ENCODE results near the gene MAP2K3. TPM values are rescaled to one million over a fixed set of nuclear protein-coding genes. Genes with fewer than 3 reads are reported as not detected.

MAP2K3 gene
- total RNA-seq, 2 donors from 2014 or later: 66.6 to 81.1 TPM

DNA sequence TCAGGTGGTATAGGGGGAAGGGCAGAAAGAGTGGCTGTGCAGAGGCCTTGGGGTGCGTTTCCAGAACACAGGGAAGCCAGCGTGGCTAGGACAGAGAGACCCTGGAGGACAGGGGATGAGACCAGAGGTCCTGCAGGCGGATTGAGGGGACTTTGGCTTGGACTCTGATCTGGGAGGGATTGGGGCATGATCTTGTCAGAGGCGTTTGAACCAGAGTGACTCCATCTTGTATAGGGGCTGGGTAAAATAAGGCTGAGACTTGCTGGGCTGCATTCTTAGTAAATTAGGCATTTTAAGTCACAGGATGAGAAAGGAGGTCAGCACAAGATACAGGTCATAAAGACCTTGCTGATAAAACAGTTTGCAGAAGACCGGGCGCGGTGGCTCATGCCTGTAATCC lies 25.9 kb upstream of the MAP2K3 start:
- H3K27me3 ChIP-seq (replicated peaks; ENCODE audit: insufficient read depth): no peaks in the 10 kb centered on the region
- H3K27ac ChIP-seq: no peak overlapping the region
- TF ChIP-seq, protein P1, sequence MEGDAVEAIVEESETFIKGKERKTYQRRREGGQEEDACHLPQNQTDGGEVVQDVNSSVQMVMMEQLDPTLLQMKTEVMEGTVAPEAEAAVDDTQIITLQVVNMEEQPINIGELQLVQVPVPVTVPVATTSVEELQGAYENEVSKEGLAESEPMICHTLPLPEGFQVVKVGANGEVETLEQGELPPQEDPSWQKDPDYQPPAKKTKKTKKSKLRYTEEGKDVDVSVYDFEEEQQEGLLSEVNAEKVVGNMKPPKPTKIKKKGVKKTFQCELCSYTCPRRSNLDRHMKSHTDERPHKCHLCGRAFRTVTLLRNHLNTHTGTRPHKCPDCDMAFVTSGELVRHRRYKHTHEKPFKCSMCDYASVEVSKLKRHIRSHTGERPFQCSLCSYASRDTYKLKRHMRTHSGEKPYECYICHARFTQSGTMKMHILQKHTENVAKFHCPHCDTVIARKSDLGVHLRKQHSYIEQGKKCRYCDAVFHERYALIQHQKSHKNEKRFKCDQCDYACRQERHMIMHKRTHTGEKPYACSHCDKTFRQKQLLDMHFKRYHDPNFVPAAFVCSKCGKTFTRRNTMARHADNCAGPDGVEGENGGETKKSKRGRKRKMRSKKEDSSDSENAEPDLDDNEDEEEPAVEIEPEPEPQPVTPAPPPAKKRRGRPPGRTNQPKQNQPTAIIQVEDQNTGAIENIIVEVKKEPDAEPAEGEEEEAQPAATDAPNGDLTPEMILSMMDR (IDR thresholded peaks at IDR 0.05): no peak
- H3K4me1 ChIP-seq (ENCODE audit: control insufficient read depth in 1 of 2, low read depth in 2 of 2): peaks cover 7 to 18% of the 10 kb centered on the region in 2 donors
- no peak overlapping the region for H3K4me3 ChIP-seq
- no peaks in the 10 kb centered on the region for H3K9me3 ChIP-seq
- no peaks in the 10 kb centered on the region for H3K36me3 ChIP-seq
- no peak for DNase-seq (ENCODE audit: low spot score)
- ATAC-seq (ENCODE audit: insufficient number of reproducible peaks, low FRiP score, low read depth): no peak

DNA sequence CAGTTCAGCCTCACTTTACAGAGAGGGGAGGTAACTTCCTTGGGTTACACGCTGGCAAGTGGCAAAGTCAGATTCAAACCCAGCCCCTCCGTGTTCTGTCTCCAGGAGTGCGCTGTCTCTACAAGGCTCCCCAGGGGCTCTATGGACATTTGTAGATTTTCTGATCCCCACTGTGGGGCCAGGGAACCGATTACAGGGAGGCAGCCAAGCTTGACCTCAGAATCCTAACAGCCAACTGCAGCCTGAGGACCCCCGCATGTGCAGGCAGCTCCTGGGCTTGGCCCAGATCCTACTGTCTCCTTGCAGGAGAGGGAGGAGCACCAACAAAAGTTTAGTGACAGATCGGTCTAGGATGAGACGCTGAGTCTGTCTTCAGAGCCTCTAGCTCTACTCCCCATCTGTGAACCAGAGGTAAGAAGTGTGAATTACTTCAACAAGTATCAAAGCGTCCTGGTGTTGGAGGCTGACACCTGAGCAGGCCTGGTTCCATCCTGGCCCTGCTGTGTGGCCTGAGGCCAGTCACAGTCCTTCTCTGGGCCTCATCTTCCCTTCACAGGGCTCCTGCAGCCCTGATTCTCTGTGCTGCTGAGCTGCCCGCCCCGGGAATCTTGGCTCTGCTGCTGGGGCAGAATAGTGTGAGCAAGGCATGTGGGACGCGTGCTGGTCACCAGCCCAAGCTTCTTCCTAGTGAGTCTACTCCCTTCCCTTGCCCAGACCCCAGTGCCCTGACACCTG lies 22.1 kb upstream of the MAP2K3 start:
- TF ChIP-seq, protein P1 (IDR thresholded peaks at IDR 0.05): no peak
- H3K4me1 ChIP-seq (ENCODE audit: control insufficient read depth in 1 of 2, low read depth in 2 of 2): peaks cover 4 to 14% of the 10 kb centered on the region in 2 donors
- no peaks in the 10 kb centered on the region for H3K9me3 ChIP-seq
- no peak overlapping the region for H3K27ac ChIP-seq
- no peak for DNase-seq (ENCODE audit: low spot score)
- no peak overlapping the region for H3K4me3 ChIP-seq
- no peaks in the 10 kb centered on the region for H3K36me3 ChIP-seq
- no peaks in the 10 kb centered on the region for H3K27me3 ChIP-seq (replicated peaks; ENCODE audit: insufficient read depth)
- ATAC-seq (ENCODE audit: insufficient number of reproducible peaks, low FRiP score, low read depth): no peak

DNA sequence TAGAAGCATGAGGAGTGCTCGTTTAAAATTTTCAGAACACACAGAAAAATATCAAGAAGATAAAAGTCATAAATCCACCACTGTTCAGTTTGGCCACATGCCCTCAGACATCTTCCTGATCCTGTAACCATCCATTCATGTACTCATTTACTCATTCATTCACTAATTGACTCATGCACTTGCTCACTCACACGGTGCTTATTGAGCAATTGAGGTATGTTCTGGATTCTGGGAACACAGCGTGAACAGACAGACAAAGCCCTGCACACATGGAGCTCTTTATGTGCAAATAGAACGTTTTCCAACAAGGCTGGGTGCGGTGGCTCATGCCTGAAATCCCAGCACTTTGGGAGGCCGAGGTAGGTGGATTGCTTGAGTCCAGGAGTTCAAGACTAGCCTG lies 21.1 kb upstream of the MAP2K3 start:
- DNase-seq (ENCODE audit: low spot score) (no peak), ATAC-seq (ENCODE audit: insufficient number of reproducible peaks, low FRiP score, low read depth) (no peak)
- Histone ChIP-seq H3K4me1 (ENCODE audit: control insufficient read depth in 1 of 2, low read depth in 2 of 2) (peaks cover 4 to 14% of the 10 kb centered on the region in 2 donors), H3K27me3 (replicated peaks; ENCODE audit: insufficient read depth) (no peaks in the 10 kb centered on the region), H3K9me3 (no peaks in the 10 kb centered on the region), H3K36me3 (no peaks in the 10 kb centered on the region), H3K4me3 (no peak overlapping the region), H3K27ac (no peak overlapping the region)
- TF ChIP-seq, protein P1 (IDR thresholded peaks at IDR 0.05): no peak

DNA sequence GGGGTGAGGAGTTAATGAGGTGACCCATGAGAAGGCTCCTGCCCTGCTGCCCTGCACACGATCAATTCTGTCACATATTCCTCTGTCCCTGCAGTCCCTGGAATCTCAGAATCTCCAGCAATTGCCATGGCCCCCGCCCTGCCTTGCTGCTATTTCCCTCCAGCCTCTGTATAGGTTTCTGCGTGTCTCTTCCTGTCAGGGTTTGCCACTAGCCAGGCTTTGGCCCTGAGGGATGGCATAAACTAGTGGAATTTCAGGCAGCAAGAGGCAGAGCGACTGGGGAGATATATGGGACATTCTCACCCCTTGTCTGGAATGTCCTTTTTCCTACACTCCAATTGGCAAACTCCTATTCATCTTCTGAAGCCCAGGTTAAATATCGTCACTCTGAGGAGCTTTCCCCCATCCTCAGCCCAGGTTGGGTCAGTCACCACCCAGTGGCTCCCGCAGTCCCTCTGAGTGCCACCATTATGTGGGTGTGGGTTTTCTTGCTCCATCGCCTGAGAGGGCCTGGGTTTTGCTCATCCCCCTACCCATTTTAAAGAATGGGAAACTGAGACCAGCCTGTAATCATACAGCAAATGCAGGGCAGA lies 15.8 kb upstream of the MAP2K3 start:
- TF ChIP-seq, protein P1 (IDR thresholded peaks at IDR 0.05): no peak
- no peak overlapping the region for H3K27ac ChIP-seq
- no peak for ATAC-seq (ENCODE audit: insufficient number of reproducible peaks, low FRiP score, low read depth)

DNA sequence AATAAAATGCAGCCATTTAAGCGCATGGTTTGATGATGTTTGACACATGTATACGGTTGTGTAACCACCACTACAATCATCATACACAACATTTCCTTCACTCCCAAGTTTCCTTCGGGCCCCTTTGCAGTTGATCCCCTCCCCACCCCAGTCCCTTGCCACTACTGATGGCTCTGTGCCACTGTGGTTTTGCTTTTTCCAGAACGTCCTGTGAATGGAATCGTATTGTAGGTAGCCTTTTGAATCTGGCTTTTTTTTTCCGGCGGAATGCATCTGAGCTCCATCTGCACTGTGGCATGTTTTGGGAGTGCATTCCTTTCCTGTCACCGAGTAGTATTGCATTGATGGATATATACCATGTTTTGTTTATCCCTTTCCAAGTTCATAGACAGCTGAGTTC lies 15.1 kb upstream of the MAP2K3 start:
- DNase-seq (ENCODE audit: low spot score) (no peak), ATAC-seq (ENCODE audit: insufficient number of reproducible peaks, low FRiP score, low read depth) (no peak)
- Histone ChIP-seq H3K9me3 (no peaks in the 10 kb centered on the region), H3K4me3 (no peak overlapping the region), H3K27me3 (replicated peaks; ENCODE audit: insufficient read depth) (no peaks in the 10 kb centered on the region), H3K36me3 (no peaks in the 10 kb centered on the region), H3K27ac (no peak overlapping the region), H3K4me1 (ENCODE audit: control insufficient read depth in 1 of 2, low read depth in 2 of 2) (no peaks in the 10 kb centered on the region)
- TF ChIP-seq, protein P1 (IDR thresholded peaks at IDR 0.05): no peak

More for the DNA sequence above, 15.8 kb upstream of the MAP2K3 start:
- Histone ChIP-seq H3K9me3 (no peaks in the 10 kb centered on the region), H3K36me3 (no peaks in the 10 kb centered on the region), H3K4me1 (ENCODE audit: control insufficient read depth in 1 of 2, low read depth in 2 of 2) (no peaks in the 10 kb centered on the region), H3K4me3 (no peak overlapping the region), H3K27me3 (replicated peaks; ENCODE audit: insufficient read depth) (no peaks in the 10 kb centered on the region)
- no peak for DNase-seq (ENCODE audit: low spot score)
